ENCODE data around the gene FGFRL1.
"Not testable (repeated sequence)": the region's sequence is repeated elsewhere in the genome, so short reads cannot be mapped to it uniquely, and the experiment has no call there.

DNA sequence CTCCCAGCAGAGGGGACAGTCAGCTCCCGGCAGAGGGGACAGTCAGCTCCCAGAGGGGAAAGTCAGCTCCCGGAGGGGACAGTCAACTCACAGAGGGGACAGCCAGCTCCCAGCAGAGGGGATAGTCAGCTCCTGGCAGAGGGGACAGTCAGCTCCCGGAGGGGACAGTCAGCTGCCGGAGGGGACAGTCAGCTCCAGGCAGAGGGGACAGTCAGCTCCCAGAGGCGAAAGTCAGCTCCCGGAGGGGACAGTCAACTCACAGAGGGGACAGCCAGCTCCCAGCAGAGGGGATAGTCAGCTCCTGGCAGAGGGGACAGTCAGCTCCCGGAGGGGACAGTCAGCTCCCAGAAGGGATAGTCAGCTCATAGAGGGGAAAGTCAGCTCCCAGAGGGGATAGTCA lies 42.5 kb downstream of the FGFRL1 start:
- TF ChIP-seq FOXP2 (optimal IDR thresholded peaks at IDR 0.05; ENCODE audit: control extremely low read depth, extremely low read length, insufficient read depth); EZH2 (IDR thresholded peaks at IDR 0.05): not testable (repeated sequence)

All from SK-N-MC (cell line).